ENCODE data around the gene ZFP36. TPM values are rescaled to one million over a fixed set of nuclear protein-coding genes. Genes with fewer than 3 reads are reported as not detected.

Gene ZFP36
- total RNA-seq, 6 donors from 2014 or later: 195 to 525 (median 238) TPM

DNA sequence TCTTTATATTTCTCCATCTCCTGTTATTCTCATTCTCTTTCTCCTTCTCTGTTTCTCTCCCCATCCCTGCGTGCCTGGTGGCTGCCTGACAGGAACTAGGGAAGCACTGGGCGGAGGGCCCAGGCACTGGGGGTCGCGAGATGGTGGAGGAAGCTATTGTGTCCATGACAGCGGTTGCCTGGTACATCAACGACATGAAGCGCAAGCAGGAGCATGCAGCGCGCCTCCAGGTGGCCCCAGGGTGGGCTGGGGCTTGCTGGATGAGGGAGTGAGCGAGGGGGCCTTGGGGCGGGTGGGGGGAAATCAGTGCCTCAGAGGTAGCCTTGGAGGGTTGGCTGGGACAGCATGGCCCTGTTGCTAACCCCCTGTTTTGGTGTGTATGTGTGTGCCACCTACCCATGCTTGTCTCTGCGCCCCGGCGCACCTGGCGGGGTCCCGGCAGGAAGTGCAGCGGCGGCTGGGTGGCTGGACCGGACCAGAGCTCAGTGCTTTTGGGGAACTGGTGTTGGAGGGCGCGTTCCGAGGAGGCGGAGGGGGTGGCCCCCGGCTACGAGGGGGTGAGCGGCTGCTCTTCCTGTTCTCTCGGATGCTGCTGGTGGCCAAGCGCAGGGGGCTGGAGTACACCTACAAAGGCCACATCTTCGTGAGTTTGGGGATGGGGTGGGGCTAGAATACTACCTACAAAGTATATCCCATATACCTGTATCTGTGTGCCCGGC, 11.0 kb downstream of the ZFP36 start:
- no peak for ATAC-seq (ENCODE audit: low FRiP score in 2 of 2)
- Histone ChIP-seq H3K4me3 (no peak overlapping the region), H3K36me3 (peaks cover 0 to 63% (median 17%) of the 10 kb centered on the region in 4 donors), H3K9me3 (no peaks in the 10 kb centered on the region), H3K27me3 (no peaks in the 10 kb centered on the region), H3K27ac (no peak overlapping the region), H3K4me1 (peaks cover 8 to 43% (median 21%) of the 10 kb centered on the region in 4 donors)
- 82 to 88% methylated on average over 25 to 28 of the region's 30 CpGs for WGBS, 2 donors
- DNase-seq: peak in 1 of 2 donors; percentile 85
- TF ChIP-seq POLR2AphosphoS5 (IDR thresholded peaks at IDR 0.05) (no peak), EP300 (IDR thresholded peaks at IDR 0.05) (no peak), POLR2A (IDR thresholded peaks at IDR 0.05) (no peak)
- TF ChIP-seq, protein P1, sequence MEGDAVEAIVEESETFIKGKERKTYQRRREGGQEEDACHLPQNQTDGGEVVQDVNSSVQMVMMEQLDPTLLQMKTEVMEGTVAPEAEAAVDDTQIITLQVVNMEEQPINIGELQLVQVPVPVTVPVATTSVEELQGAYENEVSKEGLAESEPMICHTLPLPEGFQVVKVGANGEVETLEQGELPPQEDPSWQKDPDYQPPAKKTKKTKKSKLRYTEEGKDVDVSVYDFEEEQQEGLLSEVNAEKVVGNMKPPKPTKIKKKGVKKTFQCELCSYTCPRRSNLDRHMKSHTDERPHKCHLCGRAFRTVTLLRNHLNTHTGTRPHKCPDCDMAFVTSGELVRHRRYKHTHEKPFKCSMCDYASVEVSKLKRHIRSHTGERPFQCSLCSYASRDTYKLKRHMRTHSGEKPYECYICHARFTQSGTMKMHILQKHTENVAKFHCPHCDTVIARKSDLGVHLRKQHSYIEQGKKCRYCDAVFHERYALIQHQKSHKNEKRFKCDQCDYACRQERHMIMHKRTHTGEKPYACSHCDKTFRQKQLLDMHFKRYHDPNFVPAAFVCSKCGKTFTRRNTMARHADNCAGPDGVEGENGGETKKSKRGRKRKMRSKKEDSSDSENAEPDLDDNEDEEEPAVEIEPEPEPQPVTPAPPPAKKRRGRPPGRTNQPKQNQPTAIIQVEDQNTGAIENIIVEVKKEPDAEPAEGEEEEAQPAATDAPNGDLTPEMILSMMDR (IDR thresholded peaks at IDR 0.05): no peak

DNA sequence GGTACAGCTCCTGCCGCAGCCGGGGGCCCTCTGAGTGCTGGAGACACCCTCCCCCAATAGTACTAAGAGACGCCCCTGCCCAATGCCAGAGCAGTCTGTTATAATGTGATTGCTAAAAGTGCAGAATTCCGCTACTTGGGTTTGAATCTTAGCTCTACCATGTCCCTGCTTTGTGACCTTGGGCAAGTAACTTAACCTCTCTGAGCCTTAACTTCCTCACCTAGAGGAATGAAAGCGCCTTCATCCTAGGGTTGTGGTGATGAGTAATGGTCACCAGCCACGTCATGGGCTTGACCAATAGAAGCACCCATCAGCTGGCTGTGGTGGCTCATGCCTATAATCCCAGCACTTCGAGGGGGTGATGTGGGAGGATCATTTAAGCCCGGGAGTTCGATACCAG, 12.4 kb downstream of the ZFP36 start:
- peaks cover 0 to 77% (median 28%) of the 10 kb centered on the region in 4 donors for H3K36me3 ChIP-seq
- H3K27ac ChIP-seq: no peak overlapping the region
- WGBS, 2 donors: 85 to 91% methylated on average over 6 to 9 of the region's 9 CpGs
- H3K9me3 ChIP-seq: no peaks in the 10 kb centered on the region
- no peak overlapping the region for H3K4me3 ChIP-seq
- H3K4me1 ChIP-seq: peaks cover 6 to 30% (median 15%) of the 10 kb centered on the region in 4 donors
- TF ChIP-seq, protein P1 (IDR thresholded peaks at IDR 0.05): no peak
- TF ChIP-seq EP300 (IDR thresholded peaks at IDR 0.05): no peak
- no peak for TF ChIP-seq POLR2AphosphoS5 (IDR thresholded peaks at IDR 0.05)
- TF ChIP-seq POLR2A (IDR thresholded peaks at IDR 0.05): no peak
- ATAC-seq (ENCODE audit: low FRiP score in 2 of 2) (no peak), DNase-seq (no peak)
- no peaks in the 10 kb centered on the region for H3K27me3 ChIP-seq

DNA sequence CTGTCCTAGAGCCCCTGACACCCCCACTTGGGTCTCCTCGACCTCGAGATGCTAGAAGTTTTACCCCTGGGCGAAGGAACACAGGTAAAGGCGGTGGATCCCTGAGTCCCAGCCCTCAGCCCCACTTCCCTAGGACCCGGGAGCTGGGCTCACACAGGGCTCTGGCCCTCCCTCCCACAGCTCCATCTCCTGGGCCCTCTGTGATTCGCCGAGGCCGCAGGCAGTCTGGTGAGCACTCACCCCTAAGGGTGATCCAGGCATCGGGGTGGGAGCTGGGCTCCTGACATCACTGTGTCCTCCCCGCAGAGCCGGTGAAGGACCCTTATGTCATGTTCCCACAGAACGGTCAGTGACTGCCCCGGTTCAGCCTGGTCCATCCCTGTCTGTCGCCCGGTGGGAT, 14.1 kb downstream of the ZFP36 start:
- H3K4me1 ChIP-seq: peaks cover 0 to 12% (median under 1%) of the 10 kb centered on the region in 4 donors
- TF ChIP-seq, protein P1 (IDR thresholded peaks at IDR 0.05): no peak
- TF ChIP-seq POLR2A (IDR thresholded peaks at IDR 0.05) (no peak), EP300 (IDR thresholded peaks at IDR 0.05) (no peak), POLR2AphosphoS5 (IDR thresholded peaks at IDR 0.05) (no peak)
- ATAC-seq (ENCODE audit: low FRiP score in 2 of 2): no peak
- no peak overlapping the region for H3K27ac ChIP-seq
- 93 to 94% methylated on average over 10 to 11 of the region's 15 CpGs for WGBS, 2 donors
- H3K36me3 ChIP-seq: peaks cover 0 to 87% (median 30%) of the 10 kb centered on the region in 4 donors
- H3K27me3 ChIP-seq: no peaks in the 10 kb centered on the region
- H3K9me3 ChIP-seq: no peaks in the 10 kb centered on the region
- DNase-seq: no peak
- H3K4me3 ChIP-seq: no peak overlapping the region

DNA sequence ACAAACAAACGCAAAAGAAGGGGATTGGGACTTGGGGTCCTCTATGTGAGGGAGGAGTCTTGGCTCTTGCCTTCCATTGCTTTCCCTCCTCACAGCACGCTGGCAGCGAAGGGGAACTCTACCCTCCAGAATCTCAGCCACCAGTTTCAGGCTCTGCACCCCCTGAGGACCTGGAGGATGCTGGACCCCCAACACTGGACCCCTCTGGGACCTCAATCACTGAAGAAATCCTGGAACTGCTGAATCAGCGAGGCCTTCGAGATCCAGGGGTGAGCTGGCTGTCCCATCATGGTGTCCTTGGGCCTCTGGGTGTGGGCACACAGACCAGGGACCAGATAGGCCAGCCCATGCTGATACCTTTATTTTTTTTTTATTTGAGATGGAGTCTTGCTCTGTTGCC, 15.4 kb downstream of the ZFP36 start:
- Histone ChIP-seq H3K27me3 (no peaks in the 10 kb centered on the region), H3K27ac (no peak overlapping the region), H3K36me3 (peaks cover 0 to 76% (median 29%) of the 10 kb centered on the region in 4 donors), H3K9me3 (no peaks in the 10 kb centered on the region), H3K4me3 (no peak overlapping the region), H3K4me1 (peaks cover 0 to 7% (median 0%) of the 10 kb centered on the region in 4 donors)
- ATAC-seq (ENCODE audit: low FRiP score in 2 of 2) (no peak), DNase-seq (no peak)
- 96 to 99% methylated on average over 5 of the region's 5 CpGs for WGBS, 2 donors
- no peak for TF ChIP-seq POLR2A (IDR thresholded peaks at IDR 0.05)
- no peak for TF ChIP-seq POLR2AphosphoS5 (IDR thresholded peaks at IDR 0.05)
- TF ChIP-seq, protein P1 (IDR thresholded peaks at IDR 0.05): no peak
- no peak for TF ChIP-seq EP300 (IDR thresholded peaks at IDR 0.05)

Data from upper lobe of left lung (tissue), 6 donors.